ENCODE measurements around the gene SOX18. TPM values are rescaled to one million over a fixed set of nuclear protein-coding genes. Genes with fewer than 3 reads are reported as not detected.

Gene SOX18
- total and polyA plus RNA-seq, 2 of the 13 experiments (the other 11 are each of a cell fraction or from before 2014, with no cell fraction given): 1.6 to 1.9 TPM

- TF ChIP-seq PRDM15 (CRISPR knock-in tag; IDR thresholded peaks at IDR 0.05): no peak
- TF ChIP-seq, protein P1, sequence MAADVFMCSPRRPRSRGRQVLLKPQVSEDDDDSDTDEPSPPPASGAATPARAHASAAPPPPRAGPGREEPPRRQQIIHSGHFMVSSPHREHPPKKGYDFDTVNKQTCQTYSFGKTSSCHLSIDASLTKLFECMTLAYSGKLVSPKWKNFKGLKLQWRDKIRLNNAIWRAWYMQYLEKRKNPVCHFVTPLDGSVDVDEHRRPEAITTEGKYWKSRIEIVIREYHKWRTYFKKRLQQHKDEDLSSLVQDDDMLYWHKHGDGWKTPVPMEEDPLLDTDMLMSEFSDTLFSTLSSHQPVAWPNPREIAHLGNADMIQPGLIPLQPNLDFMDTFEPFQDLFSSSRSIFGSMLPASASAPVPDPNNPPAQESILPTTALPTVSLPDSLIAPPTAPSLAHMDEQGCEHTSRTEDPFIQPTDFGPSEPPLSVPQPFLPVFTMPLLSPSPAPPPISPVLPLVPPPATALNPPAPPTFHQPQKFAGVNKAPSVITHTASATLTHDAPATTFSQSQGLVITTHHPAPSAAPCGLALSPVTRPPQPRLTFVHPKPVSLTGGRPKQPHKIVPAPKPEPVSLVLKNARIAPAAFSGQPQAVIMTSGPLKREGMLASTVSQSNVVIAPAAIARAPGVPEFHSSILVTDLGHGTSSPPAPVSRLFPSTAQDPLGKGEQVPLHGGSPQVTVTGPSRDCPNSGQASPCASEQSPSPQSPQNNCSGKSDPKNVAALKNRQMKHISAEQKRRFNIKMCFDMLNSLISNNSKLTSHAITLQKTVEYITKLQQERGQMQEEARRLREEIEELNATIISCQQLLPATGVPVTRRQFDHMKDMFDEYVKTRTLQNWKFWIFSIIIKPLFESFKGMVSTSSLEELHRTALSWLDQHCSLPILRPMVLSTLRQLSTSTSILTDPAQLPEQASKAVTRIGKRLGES (CRISPR knock-in tag; IDR thresholded peaks at IDR 0.05; ENCODE audit: borderline replicate concordance): no peak
- TF ChIP-seq PATZ1 (CRISPR knock-in tag; IDR thresholded peaks at IDR 0.05): peak; percentile 93
- TF ChIP-seq NPAS2 (CRISPR knock-in tag; IDR thresholded peaks at IDR 0.05; ENCODE audit: borderline replicate concordance): no peak
- TF ChIP-seq ZFX (CRISPR knock-in tag; IDR thresholded peaks at IDR 0.05; ENCODE audit: low read depth): peak; percentile 11; the same call in 1 of the 2 replicates
- TF ChIP-seq HNF4G (IDR thresholded peaks at IDR 0.05; ENCODE audit: borderline replicate concordance, low read depth, low read length): peak; percentile 3; the same call in 1 of the 2 replicates
- TF ChIP-seq HNF4G (CRISPR knock-in tag; IDR thresholded peaks at IDR 0.05; ENCODE audit: borderline replicate concordance, low read depth): no peak
- peak; percentile 30; the same call in 1 of the 2 replicates for TF ChIP-seq ZBED4 (CRISPR knock-in tag; IDR thresholded peaks at IDR 0.05; ENCODE audit: borderline replicate concordance)
- TF ChIP-seq DMTF1 (CRISPR knock-in tag; IDR thresholded peaks at IDR 0.05): no peak
- TF ChIP-seq FOXJ3 (CRISPR knock-in tag; IDR thresholded peaks at IDR 0.05; ENCODE audit: borderline replicate concordance): no peak
Observed at GRCh38 chr20:64036346-64037198, 12.9 kb downstream of the SOX18 start (continued).

All from HepG2 (cell line).